ENCODE measurements around the gene ACSF3.

GRCh38 chr16:89071686-89072547 is 21.7 kb upstream of the ACSF3 start:
- TF ChIP-seq CTCF (IDR thresholded peaks at IDR 0.05; ENCODE audit: poor library complexity), result peak; percentile 12
- TF ChIP-seq EZH2 (IDR thresholded peaks at IDR 0.05; ENCODE audit: borderline replicate concordance), result no peak

Data from hepatocyte (in vitro differentiated cells).